NCI-H2081 (cell line): Measurements from ENCODE around the gene INHBE.
"Not testable (repeated sequence)": the region's sequence is repeated elsewhere in the genome, so short reads cannot be mapped to it uniquely, and the experiment has no call there.

Source experiments
- DNase-seq, 2 experiments: peaks; one replicate each; lab custom pipeline; 2025; lab: John Stamatoyannopoulos, UW

INHBE gene

GRCh38 chr12:57441393-57441792 is 13.7 kb upstream of the INHBE start:
- DNase-seq = not testable (repeated sequence)

DNA sequence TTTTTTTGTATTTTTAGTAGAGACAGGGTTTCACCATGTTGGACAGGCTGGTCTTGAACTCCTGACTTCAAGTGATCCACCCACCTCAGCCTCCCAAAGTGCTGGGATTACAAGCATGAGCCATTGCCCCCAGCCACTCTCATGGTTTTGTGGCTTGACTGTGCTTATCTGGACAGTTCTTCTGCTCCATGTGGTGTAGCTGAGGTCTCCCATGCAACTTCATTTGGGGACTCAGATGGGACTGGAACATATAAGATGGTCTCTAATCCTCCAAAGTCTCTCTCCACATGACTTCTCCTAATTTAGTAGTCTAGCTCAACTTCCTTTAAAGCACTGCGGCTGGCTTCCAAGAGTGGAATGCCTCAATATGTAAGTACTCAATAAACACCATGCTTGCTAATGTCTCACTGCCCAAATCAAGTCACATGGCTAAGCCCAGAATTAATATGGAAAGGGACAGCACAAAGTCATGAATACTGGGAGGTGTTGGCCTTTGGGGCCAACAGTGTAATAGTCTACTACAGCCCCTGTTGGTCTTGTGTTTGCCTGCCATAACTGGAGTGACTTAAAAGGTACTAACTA is 13.2 kb upstream of the INHBE start:
- no peak for DNase-seq

DNA sequence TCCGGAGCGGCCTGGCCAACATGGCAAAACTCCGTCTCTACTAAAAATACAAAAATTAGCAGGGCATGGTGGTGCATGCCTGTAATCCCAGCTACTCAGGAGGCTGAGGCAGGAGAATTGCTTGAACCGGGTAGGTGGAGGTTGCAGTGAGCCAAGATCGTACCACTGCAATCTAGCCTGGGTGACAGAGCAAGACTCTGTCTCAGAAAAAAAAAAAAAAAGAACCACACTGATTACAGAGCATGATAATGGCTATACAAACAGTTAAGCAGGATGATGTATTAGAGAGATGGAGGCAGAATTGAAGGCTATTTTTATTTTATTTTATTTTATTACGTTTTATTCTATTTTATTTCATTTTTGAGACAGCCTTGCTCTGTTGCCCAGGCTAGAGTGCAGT is 10.8 kb upstream of the INHBE start:
- DNase-seq = not testable (repeated sequence)

DNA sequence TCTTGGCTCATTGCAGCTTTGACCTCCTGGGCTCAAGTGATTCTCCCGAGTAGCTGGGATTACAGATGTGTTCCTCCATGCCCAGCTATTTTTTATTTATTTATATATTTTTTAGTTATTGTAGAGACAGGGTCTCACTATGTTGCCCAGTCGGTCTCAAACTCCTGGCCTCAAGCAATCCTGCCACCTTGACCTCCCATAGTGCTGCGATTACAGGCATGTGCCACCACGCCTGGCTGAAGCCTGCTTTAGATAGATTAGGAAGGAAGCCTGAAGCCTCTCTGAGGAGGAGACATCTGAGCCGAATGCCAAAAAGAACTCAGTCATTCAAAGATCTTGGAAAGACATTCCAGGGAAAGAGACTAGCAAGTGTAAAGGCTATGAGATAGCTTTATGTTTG is 10.4 kb upstream of the INHBE start:
- DNase-seq = no peak

GRCh38 chr12:57446292-57446960 is 8.7 kb upstream of the INHBE start:
- DNase-seq = no peak

GRCh38 chr12:57448669-57449068 is 6.4 kb upstream of the INHBE start:
- DNase-seq = no peak

GRCh38 chr12:57449375-57449774 is 5.7 kb upstream of the INHBE start:
- no peak for DNase-seq

- no peak for DNase-seq
Measured at GRCh38 chr12:57450057-57450456, 5.0 kb upstream of the INHBE start.

DNA sequence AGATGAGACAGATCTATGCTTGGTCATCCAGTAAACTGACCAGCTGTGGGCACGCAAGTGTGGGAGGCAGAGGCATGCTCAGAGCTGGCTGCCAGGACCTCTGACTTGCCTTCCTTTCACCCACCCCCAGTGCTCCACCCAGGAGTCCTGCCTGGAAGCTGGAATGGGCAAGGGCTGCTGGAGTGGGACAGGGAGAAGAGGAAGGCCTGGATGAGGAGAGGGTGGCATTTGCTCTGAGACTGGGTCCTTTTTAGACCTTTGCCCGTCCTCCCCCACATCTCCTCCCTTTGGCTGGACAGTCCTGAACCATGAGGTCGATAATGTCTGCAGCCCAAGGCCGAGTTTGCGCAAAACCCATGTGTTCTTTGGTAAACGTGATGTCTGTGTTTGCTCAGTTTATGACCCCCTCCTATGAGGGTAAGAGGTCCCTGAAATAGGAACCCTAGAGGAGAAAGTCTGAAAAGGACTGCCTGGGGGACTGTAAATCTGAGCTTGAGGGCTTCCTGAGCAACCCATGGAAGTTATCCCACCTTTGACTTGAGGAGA is 3.8 kb upstream of the INHBE start:
- DNase-seq = no peak

- no peak for DNase-seq
Measured at GRCh38 chr12:57452181-57452936, 2.7 kb upstream of the INHBE start.

DNA sequence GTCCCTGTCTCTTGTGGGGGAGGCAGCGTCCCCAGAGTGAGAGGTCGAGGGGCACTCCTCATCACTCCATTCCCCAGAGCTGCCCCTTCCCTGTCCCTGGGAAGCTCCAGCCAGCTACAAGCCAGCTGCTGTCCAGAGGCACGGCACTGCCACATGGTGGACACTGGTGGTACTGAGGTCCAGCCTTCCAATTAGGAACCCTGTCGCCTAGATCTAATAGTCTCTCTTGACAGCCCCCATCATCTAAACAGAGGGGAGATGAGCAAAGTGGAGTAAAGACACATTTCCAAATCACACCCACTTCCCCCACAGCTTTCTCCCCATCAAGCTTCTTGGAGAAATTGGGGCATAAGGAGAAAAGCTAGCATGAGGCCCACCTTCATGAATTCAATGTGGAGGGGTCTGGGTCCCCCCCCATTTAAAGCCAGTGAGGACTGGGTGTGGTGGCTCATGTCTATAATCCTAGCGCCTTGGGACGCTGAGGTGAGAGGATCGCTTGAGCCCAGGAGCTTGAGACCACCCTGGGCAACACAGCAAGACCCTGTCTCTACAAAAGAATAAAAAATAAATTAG is 2.1 kb upstream of the INHBE start:
- DNase-seq = peak; percentile 65 to 73

DNA sequence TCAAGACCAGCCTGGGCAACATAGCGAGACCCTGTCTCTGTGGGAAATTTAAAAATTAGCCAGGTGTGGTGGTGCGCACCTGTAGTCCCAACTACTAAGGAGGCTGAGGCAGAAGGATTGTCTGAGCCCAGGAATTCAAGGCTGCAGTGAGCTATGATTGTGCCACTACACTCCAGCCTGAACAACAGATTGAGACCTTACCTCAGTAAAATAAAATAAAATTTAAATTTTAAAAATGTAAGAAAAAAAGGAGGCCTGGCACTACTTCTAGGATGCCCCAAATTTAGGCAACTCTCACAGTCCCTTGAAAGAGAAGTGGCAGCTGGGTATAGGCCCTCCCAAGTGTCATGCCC is 918 bp upstream of the INHBE start:
- DNase-seq = no peak

DNA sequence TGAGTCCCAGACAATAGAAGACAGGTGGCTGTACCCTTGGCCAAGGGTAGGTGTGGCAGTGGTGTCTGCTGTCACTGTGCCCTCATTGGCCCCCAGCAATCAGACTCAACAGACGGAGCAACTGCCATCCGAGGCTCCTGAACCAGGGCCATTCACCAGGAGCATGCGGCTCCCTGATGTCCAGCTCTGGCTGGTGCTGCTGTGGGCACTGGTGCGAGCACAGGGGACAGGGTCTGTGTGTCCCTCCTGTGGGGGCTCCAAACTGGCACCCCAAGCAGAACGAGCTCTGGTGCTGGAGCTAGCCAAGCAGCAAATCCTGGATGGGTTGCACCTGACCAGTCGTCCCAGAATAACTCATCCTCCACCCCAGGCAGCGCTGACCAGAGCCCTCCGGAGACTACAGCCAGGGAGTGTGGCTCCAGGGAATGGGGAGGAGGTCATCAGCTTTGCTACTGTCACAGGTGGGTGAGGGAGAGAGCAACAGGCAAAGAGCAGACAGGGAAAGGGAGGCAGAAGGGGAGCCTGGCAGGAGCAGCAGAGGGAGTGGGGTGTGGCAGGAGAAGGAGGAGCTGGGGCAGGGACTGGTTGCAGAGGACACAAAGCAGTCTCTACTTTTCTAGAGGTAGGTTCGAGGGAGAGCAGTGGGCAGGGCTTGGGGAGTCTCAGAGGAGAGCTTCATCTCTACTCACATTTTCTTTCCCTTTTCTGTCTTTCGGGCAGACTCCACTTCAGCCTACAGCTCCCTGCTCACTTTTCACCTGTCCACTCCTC is 452 bp downstream of the INHBE start:
- DNase-seq = no peak

DNA sequence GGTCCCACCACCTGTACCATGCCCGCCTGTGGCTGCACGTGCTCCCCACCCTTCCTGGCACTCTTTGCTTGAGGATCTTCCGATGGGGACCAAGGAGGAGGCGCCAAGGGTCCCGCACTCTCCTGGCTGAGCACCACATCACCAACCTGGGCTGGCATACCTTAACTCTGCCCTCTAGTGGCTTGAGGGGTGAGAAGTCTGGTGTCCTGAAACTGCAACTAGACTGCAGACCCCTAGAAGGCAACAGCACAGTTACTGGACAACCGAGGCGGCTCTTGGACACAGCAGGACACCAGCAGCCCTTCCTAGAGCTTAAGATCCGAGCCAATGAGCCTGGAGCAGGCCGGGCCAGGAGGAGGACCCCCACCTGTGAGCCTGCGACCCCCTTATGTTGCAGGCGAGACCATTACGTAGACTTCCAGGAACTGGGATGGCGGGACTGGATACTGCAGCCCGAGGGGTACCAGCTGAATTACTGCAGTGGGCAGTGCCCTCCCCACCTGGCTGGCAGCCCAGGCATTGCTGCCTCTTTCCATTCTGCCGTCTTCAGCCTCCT is 1.1 kb downstream of the INHBE start:
- peak; percentile 18 to 55 for DNase-seq

DNA sequence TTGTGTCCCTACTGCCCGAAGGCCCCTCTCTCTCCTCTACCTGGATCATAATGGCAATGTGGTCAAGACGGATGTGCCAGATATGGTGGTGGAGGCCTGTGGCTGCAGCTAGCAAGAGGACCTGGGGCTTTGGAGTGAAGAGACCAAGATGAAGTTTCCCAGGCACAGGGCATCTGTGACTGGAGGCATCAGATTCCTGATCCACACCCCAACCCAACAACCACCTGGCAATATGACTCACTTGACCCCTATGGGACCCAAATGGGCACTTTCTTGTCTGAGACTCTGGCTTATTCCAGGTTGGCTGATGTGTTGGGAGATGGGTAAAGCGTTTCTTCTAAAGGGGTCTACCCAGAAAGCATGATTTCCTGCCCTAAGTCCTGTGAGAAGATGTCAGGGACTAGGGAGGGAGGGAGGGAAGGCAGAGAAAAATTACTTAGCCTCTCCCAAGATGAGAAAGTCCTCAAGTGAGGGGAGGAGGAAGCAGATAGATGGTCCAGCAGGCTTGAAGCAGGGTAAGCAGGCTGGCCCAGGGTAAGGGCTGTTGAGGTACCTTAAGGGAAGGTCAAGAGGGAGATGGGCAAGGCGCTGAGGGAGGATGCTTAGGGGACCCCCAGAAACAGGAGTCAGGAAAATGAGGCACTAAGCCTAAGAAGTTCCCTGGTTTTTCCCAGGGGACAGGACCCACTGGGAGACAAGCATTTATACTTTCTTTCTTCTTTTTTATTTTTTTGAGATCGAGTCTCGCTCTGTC is 1.8 kb downstream of the INHBE start:
- DNase-seq = no peak

DNA sequence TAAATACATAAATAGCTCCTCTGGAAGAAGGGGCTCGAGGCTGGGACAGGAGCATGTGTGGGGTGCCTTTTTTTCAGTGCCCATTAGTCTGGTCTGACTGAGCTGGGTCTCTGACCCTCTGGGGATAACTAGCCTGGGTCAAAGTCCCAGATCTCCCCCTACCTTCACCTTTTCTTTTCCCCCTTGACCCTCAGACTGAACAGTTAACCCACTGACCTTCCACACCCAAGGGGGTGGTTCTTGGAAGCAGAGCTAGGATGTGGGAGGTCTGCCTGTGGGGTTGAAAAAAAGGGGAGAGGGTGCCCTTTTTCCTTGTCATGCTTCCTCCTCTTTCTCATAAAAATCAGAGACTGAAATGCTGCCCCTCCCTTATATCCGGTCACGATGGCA is 3.6 kb downstream of the INHBE start:
- DNase-seq = no peak

DNA sequence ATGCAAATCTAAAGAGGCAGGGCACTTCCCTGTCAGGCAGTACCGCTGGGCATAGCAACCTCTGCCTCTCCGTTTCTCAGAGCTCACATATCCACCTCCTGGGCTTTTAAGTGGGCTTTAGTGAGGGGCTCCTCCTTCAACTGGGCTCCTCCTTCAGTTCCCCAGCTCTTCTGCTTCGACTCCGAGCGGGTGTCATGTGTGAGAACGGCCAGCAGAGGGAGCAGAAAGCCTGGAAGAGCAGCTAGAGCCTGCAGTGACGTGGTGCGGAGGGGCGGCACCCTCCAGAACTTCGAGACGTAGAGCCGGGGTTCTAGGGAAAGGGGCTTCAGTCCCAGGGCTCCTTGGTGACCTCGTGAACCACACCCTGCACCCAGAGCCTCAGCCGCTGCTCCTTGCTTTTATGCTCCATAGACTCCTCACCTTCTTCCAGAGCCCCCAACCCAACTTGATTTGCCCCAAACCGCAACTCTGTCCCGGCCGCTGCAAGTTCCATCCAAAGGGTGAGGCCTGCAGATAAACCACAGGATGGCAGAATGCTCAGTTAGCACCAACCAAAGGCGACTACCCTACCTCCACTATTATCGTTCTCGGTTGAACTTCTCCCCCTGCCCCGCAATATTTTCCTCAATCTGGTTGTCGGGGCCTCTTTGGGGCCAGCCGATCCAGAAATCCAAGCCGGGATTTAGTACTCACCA is 4.1 kb downstream of the INHBE start:
- peak; percentile 88 to 90 for DNase-seq

DNA sequence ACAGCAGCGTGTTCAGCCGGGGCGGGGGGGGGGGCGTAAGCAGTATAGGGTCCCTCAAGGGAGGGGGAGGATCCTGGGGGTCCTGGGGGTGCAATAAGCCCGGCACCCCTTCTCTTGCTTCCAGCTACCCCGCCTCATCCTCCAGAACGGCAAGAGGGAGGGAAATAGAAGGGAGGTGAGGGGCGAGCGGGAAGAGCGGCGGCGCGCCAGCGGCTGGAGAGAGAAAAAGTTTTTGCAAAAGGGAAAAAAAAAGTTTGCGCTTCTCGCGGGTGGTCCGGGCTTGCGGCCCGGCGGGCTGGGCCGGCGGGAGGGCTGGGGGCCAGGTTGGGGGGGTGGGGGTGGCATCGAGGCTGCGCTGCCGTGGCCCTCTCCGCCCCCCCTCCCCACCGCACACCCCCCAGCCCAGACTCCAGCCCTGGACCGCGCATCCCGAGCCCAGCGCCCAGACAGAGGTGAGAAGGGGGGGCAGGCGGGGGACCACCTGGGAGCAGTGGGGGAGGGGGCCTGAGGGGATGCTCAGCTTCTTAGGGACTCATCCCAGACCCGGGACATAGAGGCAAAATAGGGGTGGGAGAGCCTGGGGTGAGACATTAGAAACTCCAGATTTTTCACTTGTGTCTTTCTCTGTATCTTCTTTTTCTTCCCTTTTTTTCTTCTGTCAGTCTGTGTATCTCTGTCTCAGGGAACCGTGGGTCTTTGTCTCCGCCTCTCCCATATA is 4.8 kb downstream of the INHBE start, which contains the start of gene GLI1:
GLI1 (plus strand) TSS at position 36 of the 718 bp plus-strand sequence. CDS start 3,907 bp downstream, outside the sequence.
- DNase-seq = no peak

- no peak for DNase-seq
Measured at GRCh38 chr12:57460468-57460784, 5.3 kb downstream of the INHBE start.

DNA sequence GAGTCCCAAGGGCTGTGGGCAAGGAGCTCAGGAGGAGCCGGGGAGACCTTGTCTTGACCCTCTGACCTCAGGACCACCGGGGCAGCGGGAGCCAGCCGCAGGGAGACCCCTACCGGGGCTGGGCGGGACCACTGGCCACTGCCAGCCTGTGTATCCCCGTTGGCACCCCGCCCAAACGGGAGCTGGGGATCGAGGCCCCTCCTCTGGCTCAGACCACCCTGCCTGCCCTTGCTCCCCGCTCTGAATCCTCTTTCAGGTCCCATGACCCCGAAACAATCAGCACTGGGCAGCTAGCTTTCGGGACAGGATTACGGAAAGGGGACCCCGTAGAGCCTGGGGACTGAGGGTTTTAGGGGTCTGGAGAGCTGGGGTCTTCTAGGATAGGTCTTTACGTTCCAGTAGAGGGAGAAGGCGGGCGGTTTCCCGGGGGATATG is 5.8 kb downstream of the INHBE start:
- DNase-seq = no peak
